ENCODE results near the gene GATM. TPM values are rescaled to one million over a fixed set of nuclear protein-coding genes. Genes with fewer than 3 reads are reported as not detected.
"Not testable (repeated sequence)": the region's sequence is repeated elsewhere in the genome, so short reads cannot be mapped to it uniquely, and the experiment has no call there.

The GATM gene
- total RNA-seq, 1 experiment from 2014 or later = 0.53 TPM

- DNase-seq (ENCODE audit: low spot score) = no peak
These were observed 9.2 kb upstream of the GATM start for GRCh38 chr15:45387380-45388007.

- DNase-seq (ENCODE audit: low spot score) = no peak
These were observed 8.6 kb upstream of the GATM start for GRCh38 chr15:45386974-45387373.

- DNase-seq (ENCODE audit: low spot score) = no peak
These were observed 8.1 kb upstream of the GATM start for GRCh38 chr15:45386420-45386819.

- no peak for DNase-seq (ENCODE audit: low spot score)
These were observed 7.2 kb upstream of the GATM start for GRCh38 chr15:45385590-45385989.

- DNase-seq (ENCODE audit: low spot score) = no peak
These were observed 6.4 kb upstream of the GATM start for GRCh38 chr15:45384700-45385099.

GRCh38 chr15:45378913-45379262, 544 bp upstream of the GATM start:
- no peak for DNase-seq (ENCODE audit: low spot score)

GRCh38 chr15:45377609-45378148, 665 bp downstream of the GATM start:
- no peak for DNase-seq (ENCODE audit: low spot score)

GRCh38 chr15:45376967-45377608, 1.3 kb downstream of the GATM start:
- DNase-seq (ENCODE audit: low spot score) = no peak

GRCh38 chr15:45376300-45376928, 1.9 kb downstream of the GATM start:
- no peak for DNase-seq (ENCODE audit: low spot score)

- no peak for DNase-seq (ENCODE audit: low spot score)
These were observed 2.5 kb downstream of the GATM start for GRCh38 chr15:45375836-45376235.

- DNase-seq (ENCODE audit: low spot score) = no peak
These were observed 4.4 kb downstream of the GATM start for GRCh38 chr15:45373976-45374375.

- DNase-seq (ENCODE audit: low spot score) = peak; percentile 30
These were observed 6.0 kb downstream of the GATM start for GRCh38 chr15:45372041-45372995.

GRCh38 chr15:45371546-45371945, 6.8 kb downstream of the GATM start:
- no peak for DNase-seq (ENCODE audit: low spot score)

- not testable (repeated sequence) for DNase-seq (ENCODE audit: low spot score)
These were observed 8.3 kb downstream of the GATM start for GRCh38 chr15:45370042-45370441.

GRCh38 chr15:45367222-45367621, 11.1 kb downstream of the GATM start:
- DNase-seq (ENCODE audit: low spot score) = not testable (repeated sequence)

- DNase-seq (ENCODE audit: low spot score) = no peak
These were observed 14.1 kb downstream of the GATM start for GRCh38 chr15:45364271-45364670.

GRCh38 chr15:45363801-45364200, 14.5 kb downstream of the GATM start:
- DNase-seq (ENCODE audit: low spot score) = no peak

GRCh38 chr15:45363334-45363733, 15.0 kb downstream of the GATM start:
- no peak for DNase-seq (ENCODE audit: low spot score)

- DNase-seq (ENCODE audit: low spot score) = no peak
These were observed 15.9 kb downstream of the GATM start for GRCh38 chr15:45362419-45362818.

GRCh38 chr15:45361878-45362277, 16.5 kb downstream of the GATM start:
- no peak for DNase-seq (ENCODE audit: low spot score)

GRCh38 chr15:45355860-45356259, 22.5 kb downstream of the GATM start:
- no peak for DNase-seq (ENCODE audit: low spot score)

- no peak for DNase-seq (ENCODE audit: low spot score)
These were observed 23.6 kb downstream of the GATM start for GRCh38 chr15:45354711-45355110.

Data from HT-29 (cell line).